ENCODE measurements around the gene HMHB1.
A peak's percentile ranks its signal among the peaks of the same experiment; 100 is the strongest.

HMHB1 gene

GRCh38 chr5:143812085-143812705 is at the start of gene HMHB1:
Gene HMHB1 (plus strand): TSS chr5:143812161.
- TF ChIP-seq, protein P1, sequence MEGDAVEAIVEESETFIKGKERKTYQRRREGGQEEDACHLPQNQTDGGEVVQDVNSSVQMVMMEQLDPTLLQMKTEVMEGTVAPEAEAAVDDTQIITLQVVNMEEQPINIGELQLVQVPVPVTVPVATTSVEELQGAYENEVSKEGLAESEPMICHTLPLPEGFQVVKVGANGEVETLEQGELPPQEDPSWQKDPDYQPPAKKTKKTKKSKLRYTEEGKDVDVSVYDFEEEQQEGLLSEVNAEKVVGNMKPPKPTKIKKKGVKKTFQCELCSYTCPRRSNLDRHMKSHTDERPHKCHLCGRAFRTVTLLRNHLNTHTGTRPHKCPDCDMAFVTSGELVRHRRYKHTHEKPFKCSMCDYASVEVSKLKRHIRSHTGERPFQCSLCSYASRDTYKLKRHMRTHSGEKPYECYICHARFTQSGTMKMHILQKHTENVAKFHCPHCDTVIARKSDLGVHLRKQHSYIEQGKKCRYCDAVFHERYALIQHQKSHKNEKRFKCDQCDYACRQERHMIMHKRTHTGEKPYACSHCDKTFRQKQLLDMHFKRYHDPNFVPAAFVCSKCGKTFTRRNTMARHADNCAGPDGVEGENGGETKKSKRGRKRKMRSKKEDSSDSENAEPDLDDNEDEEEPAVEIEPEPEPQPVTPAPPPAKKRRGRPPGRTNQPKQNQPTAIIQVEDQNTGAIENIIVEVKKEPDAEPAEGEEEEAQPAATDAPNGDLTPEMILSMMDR (IDR thresholded peaks at IDR 0.05; ENCODE audit: insufficient read depth, low read depth, low read length, missing control alignments), result no peak
- peak within 1 kb of the TSS; percentile 53 for H3K4me3 ChIP-seq (ENCODE audit: low read depth, low read length)
- peak; percentile 71 for DNase-seq (ENCODE audit: low read depth)

DNA sequence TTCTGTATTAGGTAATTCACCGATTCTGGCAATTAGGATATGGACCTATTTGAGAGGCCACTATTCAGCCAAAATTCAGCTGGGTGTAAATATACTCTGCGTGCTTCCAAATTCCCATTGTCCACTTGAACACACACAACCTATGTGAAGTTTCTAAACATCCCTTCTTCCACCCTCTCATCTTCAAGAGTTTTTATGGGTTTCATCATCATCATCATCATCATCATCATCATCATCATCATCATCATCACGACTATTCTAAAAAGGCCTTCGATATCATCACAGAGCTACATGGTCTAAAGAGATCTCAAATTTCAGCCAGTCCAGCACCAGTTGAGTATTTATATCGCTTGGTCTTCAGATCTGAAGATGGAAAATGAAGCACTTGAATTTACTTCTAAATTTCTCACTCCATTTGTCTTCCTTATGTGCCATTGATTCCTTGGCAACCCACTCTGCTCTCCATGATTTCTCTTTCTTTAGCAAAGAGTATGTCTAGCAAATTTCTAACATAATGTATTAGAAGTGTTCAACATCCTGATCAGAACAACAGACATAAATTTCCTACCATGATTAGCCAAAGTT is 49.2 kb upstream of the HMHB1 start:
- no peak overlapping the region for H3K4me3 ChIP-seq (ENCODE audit: low read depth, low read length)
- no peak for DNase-seq (ENCODE audit: low read depth)
- TF ChIP-seq, protein P1 (IDR thresholded peaks at IDR 0.05; ENCODE audit: insufficient read depth, low read depth, low read length, missing control alignments), result no peak

DNA sequence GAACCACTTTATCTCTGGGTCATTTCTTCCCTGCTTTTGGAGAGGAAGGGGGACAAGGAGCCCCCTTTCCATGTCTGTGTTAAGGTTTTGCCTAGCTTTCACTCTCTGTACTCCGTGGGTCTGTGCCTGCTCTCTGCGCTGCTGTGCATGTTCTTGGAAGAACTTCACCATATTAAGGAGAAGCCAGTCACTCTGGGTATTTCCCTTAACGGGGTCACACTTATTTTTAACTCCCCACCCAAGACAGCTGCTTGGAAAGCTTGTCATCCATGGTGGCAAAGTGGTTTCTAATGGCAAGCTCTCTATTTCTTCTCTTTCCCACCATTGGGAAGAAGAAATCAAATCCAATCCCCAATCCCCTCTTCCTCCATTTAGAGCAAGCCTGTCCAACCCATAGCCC is 44.8 kb upstream of the HMHB1 start:
- no peak overlapping the region for H3K4me3 ChIP-seq (ENCODE audit: low read depth, low read length)
- DNase-seq (ENCODE audit: low read depth), result no peak
- TF ChIP-seq, protein P1 (IDR thresholded peaks at IDR 0.05; ENCODE audit: insufficient read depth, low read depth, low read length, missing control alignments), result no peak

- TF ChIP-seq, protein P1 (IDR thresholded peaks at IDR 0.05; ENCODE audit: insufficient read depth, low read depth, low read length, missing control alignments), result no peak
- no peak overlapping the region for H3K4me3 ChIP-seq (ENCODE audit: low read depth, low read length)
- no peak for DNase-seq (ENCODE audit: low read depth)
These were observed 42.8 kb upstream of the HMHB1 start for GRCh38 chr5:143769026-143769786.

DNA sequence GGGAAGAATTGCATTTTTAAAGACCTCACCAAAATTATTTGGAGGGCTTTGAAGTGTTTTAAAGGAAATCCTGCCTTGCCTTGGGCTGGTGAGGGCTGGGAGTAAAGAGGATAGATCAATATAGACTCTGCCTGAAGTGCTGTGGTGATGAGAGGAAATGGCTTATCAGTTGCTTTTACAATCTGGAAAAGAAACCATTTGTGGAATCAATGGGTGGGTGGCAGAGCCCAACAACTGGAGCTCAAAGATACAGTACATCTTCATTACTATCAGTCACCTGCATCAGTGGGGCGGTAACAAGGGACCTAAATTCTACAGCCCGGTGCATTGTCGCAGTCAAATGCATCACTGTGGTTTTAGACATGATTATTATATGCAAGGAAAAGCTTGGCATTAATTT is 41.5 kb upstream of the HMHB1 start:
- no peak for DNase-seq (ENCODE audit: low read depth)

DNA sequence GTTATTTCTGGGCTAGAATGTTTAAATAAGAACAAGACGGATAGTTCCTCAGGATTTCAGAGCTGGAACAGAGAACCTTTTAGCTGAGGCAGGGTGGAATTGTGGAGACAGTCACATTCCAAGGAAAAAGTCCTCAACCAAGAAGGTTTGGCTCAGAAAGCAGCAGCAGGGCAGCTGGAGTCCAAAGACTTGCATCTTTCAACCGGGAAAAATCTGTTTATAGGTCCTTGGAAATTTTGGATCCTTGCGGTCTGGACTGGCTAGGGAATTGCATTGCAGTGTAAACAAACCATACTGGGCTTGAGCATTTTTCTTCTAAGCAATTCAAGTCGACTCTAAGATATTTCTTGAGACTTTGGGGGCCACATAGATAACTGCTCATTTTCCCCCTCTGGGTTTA is 40.8 kb upstream of the HMHB1 start:
- TF ChIP-seq, protein P1 (IDR thresholded peaks at IDR 0.05; ENCODE audit: insufficient read depth, low read depth, low read length, missing control alignments), result no peak
- H3K4me3 ChIP-seq (ENCODE audit: low read depth, low read length), result no peak overlapping the region
- DNase-seq (ENCODE audit: low read depth), result no peak

More for the DNA sequence above, 41.5 kb upstream of the HMHB1 start:
- TF ChIP-seq, protein P1 (IDR thresholded peaks at IDR 0.05; ENCODE audit: insufficient read depth, low read depth, low read length, missing control alignments), result no peak
- no peak overlapping the region for H3K4me3 ChIP-seq (ENCODE audit: low read depth, low read length)
